Bronchial epithelial cell (primary cell): ENCODE results near the gene ALKBH3. TPM values are rescaled to one million over a fixed set of nuclear protein-coding genes. Genes with fewer than 3 reads are reported as not detected.

Source experiments
- DNase-seq: peaks from one replicate; pipeline ENCODE4 v3.0.0-alpha.2; 2010; ENCODE audit warnings: low read depth
- FAIRE-seq: peaks from 2 replicates; lab custom pipeline; 2011; peaks lifted over from hg19 to GRCh38; lab: Jason Lieb, UNC
- H3K27me3 ChIP-seq: 2 replicates; pipeline ENCODE4 v1.5.1; 2011; ENCODE audit warnings: low read length; ENCODE audit not compliant: control insufficient read depth, insufficient read depth
- H3K36me3 ChIP-seq: 2 replicates; pipeline ENCODE4 v1.5.1; 2011; ENCODE audit warnings: low read length; ENCODE audit not compliant: control insufficient read depth, insufficient read depth
- H3K4me3 ChIP-seq: 2 replicates; pipeline ENCODE4 v1.5.1; 2011; ENCODE audit warnings: mild to moderate bottlenecking, low read depth, low read length, control low read depth
- total RNA-seq: library from RNA; depleted of rRNA; stranded (reverse); fragments of >200 nt; gene quantifications from 2 replicates; pipeline ENCODE4 v1.2.1, GENCODE V29; 2014
- TF ChIP-seq, protein P1 (sequence below): IDR thresholded peaks from 2 replicates; pipeline ENCODE4 v1.5.1; 2011; ENCODE audit warnings: mild to moderate bottlenecking, moderate library complexity, low read length, control low read depth, inconsistent platforms; ENCODE audit not compliant: insufficient read depth, severe bottlenecking

ALKBH3 gene
- 67.7 and 78.0 TPM in 2 replicates for total RNA-seq

DNA sequence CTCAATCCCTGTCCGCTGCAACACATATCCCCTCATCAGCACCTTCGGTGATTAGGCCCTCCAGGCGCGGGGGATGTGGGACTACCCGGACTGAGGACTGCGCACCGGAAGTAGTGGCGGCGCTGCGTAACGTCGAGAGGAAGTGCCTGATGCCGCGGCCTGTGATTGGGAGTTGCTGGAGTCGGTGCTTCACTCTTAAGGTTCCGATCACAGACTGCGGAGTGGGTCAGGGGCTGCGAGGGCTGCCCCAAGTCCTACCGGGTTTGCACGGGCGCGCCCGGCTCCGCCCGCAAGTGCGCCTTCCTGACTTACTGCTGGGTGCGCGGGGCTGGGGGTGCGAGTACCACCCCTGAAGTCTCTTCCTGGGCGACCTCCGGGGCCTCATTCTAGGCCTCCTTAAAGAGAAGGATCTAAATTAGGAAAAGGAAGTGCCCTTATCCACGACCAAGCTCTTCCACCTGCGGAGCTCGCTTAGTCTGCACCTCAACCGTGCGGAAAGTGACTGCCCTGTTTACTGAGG is at the start of gene ALKBH3:
TSS of gene ALKBH3 (plus strand) at position 192 of the 520 bp plus-strand sequence. CDS start 1,822 bp downstream, outside the sequence.
- Histone ChIP-seq H3K36me3 (peaks cover 8% of the 10 kb centered on the region), H3K27me3 (no peaks in the 10 kb centered on the region), H3K4me3 (peak within 1 kb of the TSS; percentile 91)
- TF ChIP-seq, protein P1, sequence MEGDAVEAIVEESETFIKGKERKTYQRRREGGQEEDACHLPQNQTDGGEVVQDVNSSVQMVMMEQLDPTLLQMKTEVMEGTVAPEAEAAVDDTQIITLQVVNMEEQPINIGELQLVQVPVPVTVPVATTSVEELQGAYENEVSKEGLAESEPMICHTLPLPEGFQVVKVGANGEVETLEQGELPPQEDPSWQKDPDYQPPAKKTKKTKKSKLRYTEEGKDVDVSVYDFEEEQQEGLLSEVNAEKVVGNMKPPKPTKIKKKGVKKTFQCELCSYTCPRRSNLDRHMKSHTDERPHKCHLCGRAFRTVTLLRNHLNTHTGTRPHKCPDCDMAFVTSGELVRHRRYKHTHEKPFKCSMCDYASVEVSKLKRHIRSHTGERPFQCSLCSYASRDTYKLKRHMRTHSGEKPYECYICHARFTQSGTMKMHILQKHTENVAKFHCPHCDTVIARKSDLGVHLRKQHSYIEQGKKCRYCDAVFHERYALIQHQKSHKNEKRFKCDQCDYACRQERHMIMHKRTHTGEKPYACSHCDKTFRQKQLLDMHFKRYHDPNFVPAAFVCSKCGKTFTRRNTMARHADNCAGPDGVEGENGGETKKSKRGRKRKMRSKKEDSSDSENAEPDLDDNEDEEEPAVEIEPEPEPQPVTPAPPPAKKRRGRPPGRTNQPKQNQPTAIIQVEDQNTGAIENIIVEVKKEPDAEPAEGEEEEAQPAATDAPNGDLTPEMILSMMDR = no peak
- DNase-seq (peak; percentile 70), FAIRE-seq (no peak)

DNA sequence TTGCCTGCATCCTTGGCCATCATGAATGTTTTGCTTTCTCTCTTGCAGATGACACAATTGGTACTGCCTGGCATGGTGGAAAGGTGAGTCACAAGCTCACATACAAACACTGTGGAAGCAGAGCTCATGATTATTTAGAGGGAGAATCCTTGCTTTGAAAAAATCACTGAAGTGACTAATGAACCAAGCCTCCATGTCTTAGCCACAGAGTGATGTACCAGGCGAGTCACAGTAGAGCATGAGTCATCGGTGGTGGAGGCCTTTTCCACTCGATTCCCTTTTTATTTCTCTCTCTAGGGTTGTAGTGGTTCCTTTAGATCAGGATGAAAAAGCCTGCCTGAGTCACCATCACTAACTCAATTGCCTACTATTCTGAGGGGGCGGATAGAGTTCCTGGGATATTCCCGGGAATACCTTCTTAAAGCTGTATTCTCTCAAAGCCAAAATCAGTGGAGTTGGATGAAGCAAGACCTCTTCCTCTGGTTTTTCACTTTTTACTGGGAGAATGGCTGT is 49.6 kb upstream of the ALKBH3 start:
- H3K4me3 ChIP-seq = no peak overlapping the region
- TF ChIP-seq, protein P1 = no peak
- DNase-seq (peak; percentile 100), FAIRE-seq (peak; percentile 99)
- H3K27me3 ChIP-seq = no peaks in the 10 kb centered on the region
- H3K36me3 ChIP-seq = no peaks in the 10 kb centered on the region

DNA sequence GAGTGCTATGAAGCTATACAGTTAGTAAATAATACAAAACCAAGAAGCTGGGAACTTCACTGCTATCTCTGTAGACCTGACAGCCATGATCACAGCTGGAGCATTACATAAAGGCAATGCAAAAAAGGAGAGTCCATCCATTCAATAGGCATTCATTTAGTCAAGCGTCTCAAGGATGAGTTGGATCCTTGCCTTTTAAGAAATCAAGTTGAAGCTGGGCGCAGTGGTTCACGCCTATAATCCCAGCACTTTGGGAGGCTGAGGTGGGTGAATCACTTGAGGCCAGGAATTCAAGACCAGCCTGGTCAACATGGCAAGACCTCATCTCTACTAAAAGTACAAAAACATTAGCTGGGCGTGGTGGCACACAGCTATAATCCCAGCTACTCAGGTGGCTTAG is 48.1 kb upstream of the ALKBH3 start:
- TF ChIP-seq, protein P1 = no peak
- DNase-seq = peak; percentile 30
- no peak overlapping the region for H3K4me3 ChIP-seq
- no peak for FAIRE-seq
- no peaks in the 10 kb centered on the region for H3K27me3 ChIP-seq
- H3K36me3 ChIP-seq = no peaks in the 10 kb centered on the region

DNA sequence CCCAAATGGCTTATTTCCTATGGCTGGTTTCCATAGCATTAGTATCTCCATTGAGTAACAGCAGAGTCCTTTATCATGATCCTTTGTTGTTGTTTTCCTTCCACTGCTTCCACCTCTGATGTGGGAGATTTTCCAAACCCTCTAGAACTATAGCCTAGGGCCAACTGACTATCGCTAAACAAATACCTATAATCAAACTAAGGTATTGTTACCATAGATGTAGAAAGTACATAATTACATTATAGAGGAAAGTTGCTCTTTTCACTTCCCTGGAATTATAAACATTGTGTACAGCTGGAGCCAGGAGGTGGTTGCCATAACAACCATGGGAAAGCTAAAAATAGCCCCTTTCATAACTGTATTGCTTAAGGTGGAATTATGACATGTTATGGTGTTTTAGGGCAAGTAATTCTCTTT is 47.0 kb upstream of the ALKBH3 start:
- DNase-seq (peak; percentile 26), FAIRE-seq (no peak)
- no peaks in the 10 kb centered on the region for H3K27me3 ChIP-seq
- H3K4me3 ChIP-seq = no peak overlapping the region
- no peaks in the 10 kb centered on the region for H3K36me3 ChIP-seq
- TF ChIP-seq, protein P1 = no peak

DNA sequence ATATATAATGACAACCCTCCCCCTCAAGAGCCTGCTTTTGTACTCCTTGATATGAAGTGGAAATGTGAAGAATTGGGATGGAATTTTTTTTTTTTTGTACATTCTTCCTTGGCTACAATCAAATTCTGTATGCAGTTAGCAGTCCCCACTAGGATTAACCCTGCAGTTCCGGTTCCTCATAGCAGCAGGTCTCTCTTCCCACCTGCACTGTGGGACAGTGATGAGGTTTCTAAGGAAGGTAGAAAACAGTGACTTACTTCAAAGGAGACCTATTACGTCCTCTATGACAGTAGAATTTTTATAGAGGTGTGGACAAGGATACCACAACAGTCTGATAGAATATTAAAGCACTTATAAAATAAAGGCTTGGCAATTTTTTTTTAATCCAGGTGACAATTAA is 46.3 kb upstream of the ALKBH3 start:
- FAIRE-seq (no peak), DNase-seq (no peak)
- Histone ChIP-seq H3K27me3 (no peaks in the 10 kb centered on the region), H3K4me3 (no peak overlapping the region), H3K36me3 (no peaks in the 10 kb centered on the region)
- TF ChIP-seq, protein P1 = no peak

DNA sequence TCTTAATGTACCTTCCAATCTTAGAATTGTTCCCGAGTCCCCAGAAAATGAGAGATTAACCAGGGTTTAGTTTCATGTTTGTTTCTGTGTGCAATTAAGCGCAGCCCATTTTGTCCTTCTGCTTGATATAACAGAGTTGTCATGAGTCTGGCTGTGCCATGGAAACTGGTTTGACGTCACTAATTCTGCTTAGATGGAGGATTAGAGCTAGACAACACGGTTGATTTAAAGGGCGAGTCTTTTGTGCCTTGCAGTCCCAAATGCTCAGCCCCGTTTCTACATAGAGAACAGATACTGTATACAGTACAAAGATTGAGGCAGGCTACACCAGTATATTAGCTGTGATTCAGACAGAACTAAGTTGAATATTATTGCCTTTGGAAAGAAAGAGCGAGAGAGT is 45.5 kb upstream of the ALKBH3 start:
- TF ChIP-seq, protein P1 = no peak
- Histone ChIP-seq H3K27me3 (no peaks in the 10 kb centered on the region), H3K4me3 (no peak overlapping the region), H3K36me3 (no peaks in the 10 kb centered on the region)
- DNase-seq (no peak), FAIRE-seq (no peak)
